ENCODE data around the gene SLFN14. TPM values are rescaled to one million over a fixed set of nuclear protein-coding genes. Genes with fewer than 3 reads are reported as not detected.

SLFN14 gene
- not detected in 2 replicates for total RNA-seq

DNA sequence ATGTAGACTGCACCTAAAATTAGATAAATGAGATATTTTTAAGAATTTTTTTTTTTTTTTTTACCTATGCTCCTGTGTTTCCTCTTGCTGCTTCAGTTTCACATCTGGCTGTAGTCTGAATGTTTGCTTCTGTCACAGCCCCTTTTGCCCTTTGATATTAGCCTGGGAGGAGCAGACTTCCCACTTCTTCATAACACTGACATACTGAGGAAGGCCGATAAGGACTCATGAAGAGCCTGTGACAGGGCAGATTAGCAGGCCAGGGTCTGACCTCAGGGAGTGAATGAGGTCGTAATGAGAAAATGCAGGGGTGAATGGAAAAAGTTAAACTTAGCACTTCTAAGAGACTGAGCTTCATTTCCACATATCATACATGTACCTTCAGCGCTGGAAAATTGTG lies at the start of gene SLFN14:
Gene SLFN14 (minus strand): TSS at position 117 of the 400 bp plus-strand sequence. CDS start 2,757 bp downstream, outside the sequence.

GRCh38 chr17:35587074-35587961 lies 26.7 kb upstream of the SLFN14 start, which contains the start of gene AP2B1:
Gene AP2B1 (plus strand): TSS chr17:35587322. CDS start chr17:35594031, 6,709 bp downstream.

GRCh38 chr17:35578197-35578928 lies 17.7 kb upstream of the SLFN14 start, which contains the start of gene PEX12:
Gene PEX12 (minus strand): TSS chr17:35578571. CDS start chr17:35578021, 550 bp downstream.

GRCh38 chr17:35537601-35538141 lies 22.9 kb downstream of the SLFN14 start, which contains the start of gene SLFN12L:
Gene SLFN12L (minus strand): TSS chr17:35537678. CDS start chr17:35522364, 15,314 bp downstream.

Other genes starting within 250 kb of the SLFN14 start
- 70.3 and 80.1 TPM in 2 replicates for gene SLFN11, start 187.2 kb downstream of the SLFN14 start, total RNA-seq
- gene SLFN12, start 128.3 kb downstream of the SLFN14 start, total RNA-seq: 36.1 and 87.1 TPM in 2 replicates
- gene SLFN13, start 112.1 kb downstream of the SLFN14 start, total RNA-seq: 2.6 and 6.2 TPM in 2 replicates
- gene SLFN12L, start 23.1 kb downstream of the SLFN14 start, total RNA-seq: 0.16 and 0.25 TPM in 2 replicates
- gene PEX12, start 17.8 kb upstream of the SLFN14 start, total RNA-seq: 2.1 and 4.1 TPM in 2 replicates
- 84.2 and 152 TPM in 2 replicates for gene AP2B1, start 26.5 kb upstream of the SLFN14 start, total RNA-seq
- 0.57 TPM in 1 of 2 replicates, not detected in the other for gene RASL10B, start 170.8 kb upstream of the SLFN14 start, total RNA-seq
- not detected in 2 replicates for gene GAS2L2, start 192.4 kb upstream of the SLFN14 start, total RNA-seq
- gene C17orf50, start 200.1 kb upstream of the SLFN14 start, total RNA-seq: not detected in 2 replicates
- gene MMP28, start 234.8 kb upstream of the SLFN14 start, total RNA-seq: 11.0 and 11.3 TPM in 2 replicates
- gene TAF15, start 248.7 kb upstream of the SLFN14 start, total RNA-seq: 41.4 and 138 TPM in 2 replicates

All from bladder microvascular endothelial cell (primary cell).